Measurements from ENCODE around the gene IFNL2.

IFNL2 gene

DNA sequence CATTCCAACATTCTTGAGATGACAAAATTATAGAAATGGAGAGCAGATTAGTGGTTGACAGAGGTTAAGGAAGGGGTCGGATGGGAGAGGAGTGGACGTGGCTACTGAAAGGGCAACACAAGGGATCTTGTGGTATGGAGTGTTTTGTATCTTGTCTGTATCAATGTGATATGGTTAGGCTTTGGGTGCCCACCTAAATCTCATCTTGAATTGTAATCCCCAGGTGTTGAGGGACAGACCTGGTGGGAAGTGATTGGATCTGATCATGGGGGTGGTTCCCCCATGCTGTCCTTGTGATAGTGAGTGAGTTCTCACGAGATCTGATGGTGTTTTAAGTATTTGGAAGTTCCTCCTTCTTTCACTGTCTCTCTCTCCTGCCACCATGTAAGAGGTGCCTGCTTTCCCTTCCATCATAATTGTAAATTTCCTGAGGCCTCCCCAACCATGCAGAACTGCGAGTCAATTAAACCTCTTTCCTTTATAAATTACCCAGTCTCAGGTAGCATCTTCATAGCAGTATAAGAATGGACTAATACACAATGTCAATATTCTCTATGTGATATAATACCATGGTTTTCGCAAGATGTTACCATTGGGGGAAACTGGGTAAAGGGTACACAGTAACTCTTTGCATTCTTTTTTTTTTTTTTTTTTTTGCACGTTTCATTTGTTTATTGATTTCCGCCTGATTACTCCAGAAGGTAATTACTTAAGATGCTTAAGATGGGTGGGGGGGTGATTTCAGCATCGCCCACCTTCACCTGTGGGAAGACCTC is 14.6 kb upstream of the IFNL2 start:
- DNase-seq (ENCODE audit: extremely low spot score) = no peak
- ChIA-PET CTCF (interaction anchor here (0.9 kb wide), 1 partner anchor 38 kb away, joined by 3 read pairs; no protein-coding TSS in a partner anchor), POLR2A (no interaction called here)
- TF ChIP-seq, protein P1, sequence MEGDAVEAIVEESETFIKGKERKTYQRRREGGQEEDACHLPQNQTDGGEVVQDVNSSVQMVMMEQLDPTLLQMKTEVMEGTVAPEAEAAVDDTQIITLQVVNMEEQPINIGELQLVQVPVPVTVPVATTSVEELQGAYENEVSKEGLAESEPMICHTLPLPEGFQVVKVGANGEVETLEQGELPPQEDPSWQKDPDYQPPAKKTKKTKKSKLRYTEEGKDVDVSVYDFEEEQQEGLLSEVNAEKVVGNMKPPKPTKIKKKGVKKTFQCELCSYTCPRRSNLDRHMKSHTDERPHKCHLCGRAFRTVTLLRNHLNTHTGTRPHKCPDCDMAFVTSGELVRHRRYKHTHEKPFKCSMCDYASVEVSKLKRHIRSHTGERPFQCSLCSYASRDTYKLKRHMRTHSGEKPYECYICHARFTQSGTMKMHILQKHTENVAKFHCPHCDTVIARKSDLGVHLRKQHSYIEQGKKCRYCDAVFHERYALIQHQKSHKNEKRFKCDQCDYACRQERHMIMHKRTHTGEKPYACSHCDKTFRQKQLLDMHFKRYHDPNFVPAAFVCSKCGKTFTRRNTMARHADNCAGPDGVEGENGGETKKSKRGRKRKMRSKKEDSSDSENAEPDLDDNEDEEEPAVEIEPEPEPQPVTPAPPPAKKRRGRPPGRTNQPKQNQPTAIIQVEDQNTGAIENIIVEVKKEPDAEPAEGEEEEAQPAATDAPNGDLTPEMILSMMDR (IDR thresholded peaks at IDR 0.05; ENCODE audit: control extremely low read depth, extremely low read depth, low read depth, missing control alignments) = no peak

DNA sequence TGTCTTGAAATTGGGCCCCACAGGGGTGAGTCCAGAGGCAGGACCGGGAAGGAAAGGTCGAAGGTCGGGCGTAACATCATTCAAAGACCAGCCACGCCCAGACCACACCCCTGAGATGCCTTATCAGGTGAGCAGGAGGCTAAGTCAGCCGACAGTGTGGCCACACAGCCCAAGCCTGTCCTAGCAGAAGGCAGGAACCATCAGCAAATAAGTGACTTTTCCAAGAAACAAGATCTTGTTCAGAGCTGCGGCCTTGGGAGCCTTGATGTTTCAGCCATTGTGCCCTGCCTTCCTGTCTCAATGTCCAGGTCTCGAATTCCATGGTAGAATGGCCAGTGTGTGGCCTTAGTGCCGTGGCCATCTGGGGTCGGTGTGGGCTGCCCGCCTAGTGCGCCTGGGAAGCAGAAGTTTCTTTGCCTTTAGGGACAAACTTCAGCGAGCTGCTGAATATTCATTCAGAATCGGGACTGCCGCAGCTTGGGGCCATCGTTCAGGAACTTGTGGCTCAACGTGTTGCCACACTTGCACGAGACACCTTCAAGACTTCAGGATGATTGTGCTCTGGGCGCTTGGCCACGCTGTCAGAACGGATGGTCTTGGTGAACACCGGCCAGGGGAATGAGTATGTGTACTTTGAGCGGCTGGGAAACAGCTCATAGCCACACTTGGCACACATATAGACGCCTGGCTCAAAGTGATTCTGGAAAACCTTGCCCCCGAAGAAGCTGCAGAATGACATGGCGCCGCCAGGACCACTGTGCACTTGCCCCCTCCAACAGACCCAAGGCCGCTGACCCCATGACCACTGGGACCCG is 13.5 kb upstream of the IFNL2 start:
- ChIA-PET POLR2A (no interaction called here), CTCF (interaction anchor here (1.0 to 1.5 kb wide), 2 partner anchors 10 to 203 kb away, joined by 3 to 4 read pairs; partner anchors contain the start of gene IFNL3)
- DNase-seq (ENCODE audit: extremely low spot score) = no peak
- TF ChIP-seq, protein P1 (IDR thresholded peaks at IDR 0.05; ENCODE audit: control extremely low read depth, extremely low read depth, low read depth, missing control alignments) = no peak

DNA sequence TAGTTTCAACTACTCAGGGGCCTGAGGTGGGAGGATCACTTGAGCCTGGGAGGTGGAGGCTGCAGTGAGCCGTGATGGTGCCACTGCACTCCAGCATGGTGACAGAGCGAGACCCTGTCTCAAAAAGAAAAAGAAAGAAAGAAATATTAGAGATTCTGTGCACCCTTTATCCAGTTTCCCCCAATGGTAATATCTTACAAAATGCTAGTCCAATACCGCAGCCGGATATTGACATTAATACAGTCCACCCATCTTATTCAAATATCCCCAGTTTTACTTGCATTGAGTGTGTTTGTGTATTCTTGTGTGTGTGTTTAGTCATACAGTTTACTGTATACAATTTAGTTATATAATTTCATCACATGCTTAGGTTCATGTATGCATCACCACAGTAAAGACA is 11.0 kb upstream of the IFNL2 start:
- TF ChIP-seq, protein P1 (IDR thresholded peaks at IDR 0.05; ENCODE audit: control extremely low read depth, extremely low read depth, low read depth, missing control alignments) = no peak
- CTCF ChIA-PET = no interaction called here

DNA sequence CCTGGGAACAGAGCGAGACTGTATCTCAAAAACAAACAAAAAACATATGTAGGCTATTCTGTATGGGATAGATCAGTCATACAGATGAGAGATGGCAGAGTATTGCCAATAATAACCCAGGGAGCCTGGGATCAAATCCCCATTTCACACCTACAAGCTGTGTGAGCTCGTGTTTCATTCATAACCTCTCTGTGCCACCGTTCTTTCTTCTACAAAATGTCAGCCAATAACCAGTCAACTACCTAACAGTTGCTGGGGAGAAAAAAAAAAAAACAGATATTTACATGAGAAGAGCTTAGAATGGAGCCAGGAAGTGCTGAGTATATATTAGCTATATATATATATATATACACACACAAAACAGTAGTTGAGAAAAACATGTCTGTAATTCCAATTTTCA is 6.5 kb upstream of the IFNL2 start:
- ChIA-PET CTCF (no interaction called here), POLR2A (no interaction called here)
- TF ChIP-seq, protein P1 (IDR thresholded peaks at IDR 0.05; ENCODE audit: control extremely low read depth, extremely low read depth, low read depth, missing control alignments) = no peak
- no peak for DNase-seq (ENCODE audit: extremely low spot score)

More for the DNA sequence above, 11.0 kb upstream of the IFNL2 start:
- DNase-seq (ENCODE audit: extremely low spot score) = no peak
- POLR2A ChIA-PET = no interaction called here

DNA sequence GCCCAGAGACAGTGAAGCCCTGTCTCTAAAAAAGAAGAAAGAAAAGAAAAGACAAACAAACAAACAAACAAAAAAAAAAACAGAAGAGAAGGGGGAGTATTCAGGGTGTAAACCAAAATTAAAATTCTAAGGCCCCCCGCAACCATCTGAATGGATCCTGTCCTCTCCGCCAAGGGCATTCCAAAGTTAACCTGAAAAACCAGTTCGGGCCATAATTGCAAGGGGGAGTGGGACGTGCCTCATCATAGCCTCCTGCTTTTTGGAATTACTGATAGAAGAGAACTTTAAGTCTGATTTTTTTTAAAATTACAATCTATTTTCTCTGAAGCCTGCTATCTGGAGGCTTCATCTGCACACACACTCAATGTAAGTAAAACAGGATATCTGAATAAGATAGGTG is 5.7 kb upstream of the IFNL2 start:
- ChIA-PET CTCF (no interaction called here), POLR2A (no interaction called here)
- DNase-seq (ENCODE audit: extremely low spot score) = no peak
- TF ChIP-seq, protein P1 (IDR thresholded peaks at IDR 0.05; ENCODE audit: control extremely low read depth, extremely low read depth, low read depth, missing control alignments) = no peak

DNA sequence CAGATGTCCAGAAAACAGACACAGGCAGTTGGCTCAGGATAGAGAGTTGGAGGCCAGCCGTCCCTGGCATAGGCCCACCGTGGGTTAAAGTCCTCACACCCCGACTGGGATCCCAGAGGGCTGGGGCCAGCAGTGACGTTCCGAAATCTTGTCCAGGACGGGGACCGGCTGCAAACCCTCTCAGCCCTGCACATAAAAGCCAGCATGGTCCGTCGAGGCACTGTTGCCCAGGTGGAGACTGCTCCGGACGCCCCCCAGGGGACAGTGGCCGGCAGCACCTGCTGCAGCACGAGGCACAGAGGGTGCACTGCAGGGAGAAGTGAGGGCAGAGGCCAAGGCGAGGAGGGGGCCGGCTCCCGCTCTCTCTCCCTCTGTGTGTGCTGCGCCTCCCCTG is 4.3 kb upstream of the IFNL2 start:
- TF ChIP-seq, protein P1 (IDR thresholded peaks at IDR 0.05; ENCODE audit: control extremely low read depth, extremely low read depth, low read depth, missing control alignments) = no peak
- POLR2A ChIA-PET = no interaction called here
- no peak for DNase-seq (ENCODE audit: extremely low spot score)
- CTCF ChIA-PET = no interaction called here

Measured in GM10248 (cell line).